Caco-2 (cell line): ENCODE data around the gene MTERF1. TPM values are rescaled to one million over a fixed set of nuclear protein-coding genes. Genes with fewer than 3 reads are reported as not detected.

Experiments
- BruUV-seq: library from RNA; stranded (reverse); fragments of 400-500 nt; replicated peaks from 2 replicates; lab custom pipeline; 2021; lab: Mats Ljungman, UMichigan
- CTCF ChIA-PET: fragments of 300-600 bp; sonication (Branson Sonifier 250); formaldehyde crosslinking; loops from one replicate; lab custom pipeline; 2022; ENCODE audit warnings: antibody characterized with exemption; lab: Charles Lee
- POLR2A ChIA-PET: fragments of 300-600 bp; sonication (Branson Sonifier 250); formaldehyde crosslinking; loops from one replicate; lab custom pipeline; 2022; ENCODE audit warnings: antibody characterized with exemption; lab: Charles Lee
- DNase-seq, 2 experiments: peaks; one replicate each; pipeline versions ENCODE4 v3.0.0 to v3.0.0-alpha.2; 2020 to 2022
- H3K27me3 ChIP-seq: replicated peaks from 2 replicates; pipeline ENCODE4 v1.6.0; 2011; ENCODE audit warnings: low read length; ENCODE audit not compliant: control insufficient read depth, insufficient read depth
- H3K36me3 ChIP-seq: 2 replicates; pipeline ENCODE4 v1.5.1; 2011; ENCODE audit warnings: low read length; ENCODE audit not compliant: control insufficient read depth, insufficient read depth
- H3K4me1 ChIP-seq: fragments of 250-450 bp; sonication (Bioruptor Pico); 2 replicates; pipeline ENCODE4 v1.5.1; 2020; ENCODE audit warnings: mild to moderate bottlenecking
- H3K4me3 ChIP-seq: 2 replicates; pipeline ENCODE4 v1.5.1; 2011; ENCODE audit warnings: low read depth, mild to moderate bottlenecking, control low read depth, low read length
- H3K9me3 ChIP-seq: fragments of 250-450 bp; sonication (Bioruptor Pico); 2 replicates; pipeline ENCODE4 v1.5.1; 2020; ENCODE audit warnings: mild to moderate bottlenecking, moderate library complexity
- H3K27ac Mint-ChIP-seq: one replicate; pipeline ENCODE4 v1.8.0; 2022; ENCODE audit warnings: mixed read lengths; ENCODE audit not compliant: unreplicated experiment
- H3K27me3 Mint-ChIP-seq: one replicate; pipeline ENCODE4 v1.8.0; 2022; ENCODE audit warnings: mixed read lengths; ENCODE audit not compliant: insufficient read depth, unreplicated experiment
- H3K36me3 Mint-ChIP-seq: one replicate; pipeline ENCODE4 v1.8.0; 2022; ENCODE audit warnings: mild to moderate bottlenecking, mixed read lengths; ENCODE audit not compliant: insufficient read depth, unreplicated experiment
- H3K4me1 Mint-ChIP-seq: one replicate; pipeline ENCODE4 v1.8.0; 2022; ENCODE audit warnings: low read depth, mixed read lengths; ENCODE audit not compliant: unreplicated experiment
- H3K4me3 Mint-ChIP-seq: one replicate; pipeline ENCODE4 v1.8.0; 2022; ENCODE audit warnings: mild to moderate bottlenecking, moderate library complexity, mixed read lengths; ENCODE audit not compliant: unreplicated experiment
- H3K9me3 Mint-ChIP-seq: one replicate; pipeline ENCODE4 v1.8.0; 2022; ENCODE audit warnings: mixed read lengths; ENCODE audit not compliant: unreplicated experiment
- intact Hi-C: fragments of 100-400 bp; cut with micrococcal nuclease; formaldehyde crosslinking; loops from one replicate; pipeline ENCODE4 v1.10.0; 2022; ENCODE audit not compliant: unreplicated experiment
- total RNA-seq: library from RNA; stranded (reverse); gene quantifications from 2 replicates; pipeline ENCODE4 v1.2.3, GENCODE V29; 2022
- TF ChIP-seq, protein P1 (sequence below), 2 experiments: fragments of 200-600 bp in 1 of 2; IDR thresholded peaks; 1 replicate in 1 of 2; 2 replicates in 1 of 2; pipeline versions ENCODE4 v1.5.1 to v1.8.0; 2011 to 2022; ENCODE audit warnings: antibody characterized with exemption in 1 of 2, control low read depth in 1 of 2, inconsistent platforms in 1 of 2, low read depth in 1 of 2, low read length in 1 of 2, mild to moderate bottlenecking in 1 of 2, moderate library complexity in 1 of 2; ENCODE audit not compliant: insufficient read depth in 1 of 2, severe bottlenecking in 1 of 2, unreplicated experiment in 1 of 2

MTERF1 gene
- total RNA-seq, 1 experiment from 2014 or later = 16.2 TPM

DNA sequence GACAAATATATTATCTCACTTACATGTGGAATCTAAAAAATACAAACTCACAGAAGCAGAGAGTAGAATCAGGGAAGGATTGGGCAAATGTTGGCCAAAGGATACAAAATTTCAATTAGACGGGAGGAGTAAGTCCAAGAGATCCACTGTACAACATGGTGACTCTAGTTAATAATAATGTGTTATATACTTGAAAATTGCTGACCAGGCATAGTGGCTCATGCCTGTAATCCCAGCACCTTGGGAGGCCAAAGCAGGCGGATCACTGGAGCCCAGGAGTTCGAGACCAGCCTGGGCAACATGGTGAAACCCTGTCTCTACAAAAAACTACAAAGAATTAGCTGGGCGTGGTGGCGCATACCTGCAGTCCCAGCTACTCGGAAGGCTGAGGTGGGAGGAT, 16.4 kb downstream of the MTERF1 start:
- no TSS peak for BruUV-seq
- no peak for DNase-seq
- Mint-ChIP-seq H3K4me3 (no peak overlapping the region), H3K27me3 (no peaks in the 10 kb centered on the region), H3K36me3 (peaks cover 12% of the 10 kb centered on the region), H3K4me1 (peaks cover 9% of the 10 kb centered on the region), H3K27ac (no peak overlapping the region), H3K9me3 (no peaks in the 10 kb centered on the region)
- TF ChIP-seq, protein P1, sequence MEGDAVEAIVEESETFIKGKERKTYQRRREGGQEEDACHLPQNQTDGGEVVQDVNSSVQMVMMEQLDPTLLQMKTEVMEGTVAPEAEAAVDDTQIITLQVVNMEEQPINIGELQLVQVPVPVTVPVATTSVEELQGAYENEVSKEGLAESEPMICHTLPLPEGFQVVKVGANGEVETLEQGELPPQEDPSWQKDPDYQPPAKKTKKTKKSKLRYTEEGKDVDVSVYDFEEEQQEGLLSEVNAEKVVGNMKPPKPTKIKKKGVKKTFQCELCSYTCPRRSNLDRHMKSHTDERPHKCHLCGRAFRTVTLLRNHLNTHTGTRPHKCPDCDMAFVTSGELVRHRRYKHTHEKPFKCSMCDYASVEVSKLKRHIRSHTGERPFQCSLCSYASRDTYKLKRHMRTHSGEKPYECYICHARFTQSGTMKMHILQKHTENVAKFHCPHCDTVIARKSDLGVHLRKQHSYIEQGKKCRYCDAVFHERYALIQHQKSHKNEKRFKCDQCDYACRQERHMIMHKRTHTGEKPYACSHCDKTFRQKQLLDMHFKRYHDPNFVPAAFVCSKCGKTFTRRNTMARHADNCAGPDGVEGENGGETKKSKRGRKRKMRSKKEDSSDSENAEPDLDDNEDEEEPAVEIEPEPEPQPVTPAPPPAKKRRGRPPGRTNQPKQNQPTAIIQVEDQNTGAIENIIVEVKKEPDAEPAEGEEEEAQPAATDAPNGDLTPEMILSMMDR (IDR thresholded peaks at IDR 0.05; ENCODE audit: insufficient read depth in 1 of 2, low read depth in 1 of 2, low read length in 1 of 2, severe bottlenecking in 1 of 2, unreplicated experiment in 1 of 2) = no peak
- ChIA-PET POLR2A (no interaction called here), CTCF (no interaction called here)
- no peak overlapping the region for H3K4me3 ChIP-seq
- intact Hi-C loops = no loop called here
- H3K36me3 ChIP-seq = no peaks in the 10 kb centered on the region; the same call in 1 of the 2 replicates
- no peaks in the 10 kb centered on the region for H3K4me1 ChIP-seq
- no peaks in the 10 kb centered on the region for H3K9me3 ChIP-seq
- H3K27me3 ChIP-seq = no peaks in the 10 kb centered on the region

DNA sequence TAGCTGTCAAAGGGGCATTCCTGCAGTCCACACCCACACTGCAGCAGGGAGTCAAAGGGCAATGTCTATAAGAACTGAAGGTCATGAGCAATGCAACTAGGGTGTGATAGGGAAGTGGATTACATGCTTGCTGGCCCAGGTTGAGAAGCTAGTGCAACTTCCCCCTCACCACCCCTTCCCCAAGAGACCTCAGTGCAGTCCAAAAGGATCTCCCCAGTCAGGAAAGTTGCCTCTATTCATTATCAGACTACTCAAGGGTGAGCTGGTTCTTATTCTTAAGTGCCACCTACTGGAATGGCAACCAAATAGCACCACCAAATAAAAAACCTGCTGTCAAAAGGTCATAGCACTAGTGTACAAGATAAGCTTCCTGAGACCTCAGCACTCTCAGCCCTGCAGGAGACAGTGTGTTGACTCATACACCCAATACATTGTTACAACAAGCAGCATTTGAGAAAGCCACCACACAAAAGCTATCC, 28.2 kb downstream of the MTERF1 start:
- peak in 1 of 2 experiments; percentile 12 for DNase-seq
- intact Hi-C loops = loop anchor here (2.0 kb wide), 1 partner anchor 22 kb away; no protein-coding TSS in a partner anchor
- no TSS peak for BruUV-seq

DNA sequence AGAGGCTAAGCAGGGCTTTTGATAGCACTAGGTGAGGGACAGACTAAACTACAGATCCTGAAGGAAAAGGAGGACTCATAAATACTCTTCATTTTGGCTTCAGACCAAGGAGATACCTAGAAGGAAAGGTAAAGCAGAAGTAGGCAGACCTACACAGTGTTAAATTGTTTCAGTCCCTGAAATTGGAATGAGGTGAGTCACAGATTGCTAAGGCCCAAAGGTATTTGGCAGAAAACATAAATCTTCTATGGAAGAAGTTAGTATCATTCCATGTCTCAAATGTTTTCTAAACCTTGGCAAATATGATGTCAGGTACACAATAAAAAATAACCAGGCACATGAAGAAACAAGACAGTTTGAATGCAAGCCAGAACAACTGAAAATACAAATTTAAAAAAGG, 30.0 kb downstream of the MTERF1 start:
- no TSS peak for BruUV-seq
- no peak for DNase-seq
- Mint-ChIP-seq H3K9me3 (peaks cover 36% of the 10 kb centered on the region), H3K27ac (no peak overlapping the region), H3K27me3 (no peaks in the 10 kb centered on the region), H3K4me1 (peaks cover 6% of the 10 kb centered on the region), H3K4me3 (no peak overlapping the region), H3K36me3 (no peaks in the 10 kb centered on the region)
- ChIA-PET POLR2A (no interaction called here), CTCF (no interaction called here)
- no peaks in the 10 kb centered on the region for H3K4me1 ChIP-seq
- H3K9me3 ChIP-seq = no peaks in the 10 kb centered on the region
- H3K27me3 ChIP-seq = no peaks in the 10 kb centered on the region
- TF ChIP-seq, protein P1 (IDR thresholded peaks at IDR 0.05; ENCODE audit: insufficient read depth in 1 of 2, low read depth in 1 of 2, low read length in 1 of 2, severe bottlenecking in 1 of 2, unreplicated experiment in 1 of 2) = no peak
- no peak overlapping the region for H3K4me3 ChIP-seq
- no peaks in the 10 kb centered on the region for H3K36me3 ChIP-seq
- intact Hi-C loops = no loop called here

More for the DNA sequence above, 28.2 kb downstream of the MTERF1 start:
- Histone ChIP-seq H3K27me3 (no peaks in the 10 kb centered on the region), H3K4me1 (no peaks in the 10 kb centered on the region), H3K36me3 (no peaks in the 10 kb centered on the region), H3K9me3 (no peaks in the 10 kb centered on the region), H3K4me3 (no peak overlapping the region)
- POLR2A ChIA-PET = no interaction called here
- Mint-ChIP-seq H3K4me3 (no peak overlapping the region), H3K27me3 (no peaks in the 10 kb centered on the region), H3K9me3 (peaks cover 34% of the 10 kb centered on the region), H3K4me1 (peaks cover 6% of the 10 kb centered on the region), H3K27ac (no peak overlapping the region), H3K36me3 (no peaks in the 10 kb centered on the region)
- TF ChIP-seq, protein P1 (IDR thresholded peaks at IDR 0.05; ENCODE audit: insufficient read depth in 1 of 2, low read depth in 1 of 2, low read length in 1 of 2, severe bottlenecking in 1 of 2, unreplicated experiment in 1 of 2) = peak in 1 of 2 experiments; percentile 5
- CTCF ChIA-PET = interaction anchor here (1.1 kb wide), 1 partner anchor 27 kb away, joined by 4 read pairs; no protein-coding TSS in a partner anchor
